ENCODE data around the gene RYR2.
"Not testable (repeated sequence)": the region's sequence is repeated elsewhere in the genome, so short reads cannot be mapped to it uniquely, and the experiment has no call there.

RYR2 gene

DNA sequence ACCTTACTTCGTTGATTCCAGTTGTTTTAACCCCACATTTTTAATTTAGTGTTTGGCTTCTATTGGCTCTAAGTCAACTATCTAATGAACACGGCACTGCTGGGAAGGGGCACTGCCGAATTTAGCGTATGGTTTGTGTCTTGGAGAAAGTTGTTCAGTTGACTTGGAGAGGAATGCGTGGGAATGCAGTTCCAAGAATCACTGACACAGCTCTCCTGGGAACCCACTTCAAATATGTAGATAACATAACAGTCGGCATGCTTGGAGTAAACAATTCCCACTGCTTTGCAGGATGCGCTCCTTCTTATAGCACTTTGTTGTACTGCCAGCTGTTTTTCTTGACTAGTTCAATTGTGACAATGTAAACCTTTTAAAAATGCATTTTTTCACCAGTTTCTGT lies 104.3 kb downstream of the RYR2 start:
- DNase-seq (ENCODE audit: low read depth): no peak

DNA sequence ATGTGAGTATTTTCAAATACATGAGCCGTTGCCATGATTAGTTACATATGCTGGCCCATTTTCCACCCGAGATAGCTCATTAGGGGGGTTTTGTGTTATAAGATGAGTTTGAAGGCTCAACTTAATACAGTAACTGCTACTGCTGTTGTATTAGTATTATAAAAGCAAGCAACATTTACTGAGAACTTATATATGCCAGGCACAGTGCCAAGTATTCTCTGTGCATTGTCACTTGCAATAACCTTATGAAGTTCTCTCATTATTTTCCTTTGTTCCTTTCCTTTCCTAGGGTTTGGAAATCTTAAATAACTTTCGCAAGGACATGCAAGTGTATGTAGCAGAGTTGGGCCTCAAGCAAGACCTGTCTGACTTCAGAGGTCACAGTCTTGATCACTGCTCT lies 107.9 kb downstream of the RYR2 start:
- no peak for DNase-seq (ENCODE audit: low read depth)

DNA sequence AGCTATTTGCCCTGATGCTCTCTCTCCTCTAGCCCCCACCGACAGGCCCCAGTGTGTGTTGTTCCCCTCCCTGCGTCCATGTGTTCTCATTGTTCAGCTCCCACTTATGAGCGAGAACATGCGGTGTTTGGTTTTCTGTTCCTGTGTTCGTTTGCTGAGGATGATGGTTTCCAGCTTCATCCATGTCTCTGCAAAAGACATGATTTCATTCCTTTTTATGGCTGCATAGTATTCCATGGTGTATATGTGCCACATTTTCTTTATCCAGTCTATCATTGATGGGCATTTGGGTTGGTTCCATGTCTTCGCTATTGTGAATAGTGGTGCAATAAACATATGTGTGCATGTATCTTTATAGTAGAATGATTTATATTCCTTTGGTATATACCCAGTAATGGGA lies 110.0 kb downstream of the RYR2 start:
- DNase-seq (ENCODE audit: low read depth): not testable (repeated sequence)

DNA sequence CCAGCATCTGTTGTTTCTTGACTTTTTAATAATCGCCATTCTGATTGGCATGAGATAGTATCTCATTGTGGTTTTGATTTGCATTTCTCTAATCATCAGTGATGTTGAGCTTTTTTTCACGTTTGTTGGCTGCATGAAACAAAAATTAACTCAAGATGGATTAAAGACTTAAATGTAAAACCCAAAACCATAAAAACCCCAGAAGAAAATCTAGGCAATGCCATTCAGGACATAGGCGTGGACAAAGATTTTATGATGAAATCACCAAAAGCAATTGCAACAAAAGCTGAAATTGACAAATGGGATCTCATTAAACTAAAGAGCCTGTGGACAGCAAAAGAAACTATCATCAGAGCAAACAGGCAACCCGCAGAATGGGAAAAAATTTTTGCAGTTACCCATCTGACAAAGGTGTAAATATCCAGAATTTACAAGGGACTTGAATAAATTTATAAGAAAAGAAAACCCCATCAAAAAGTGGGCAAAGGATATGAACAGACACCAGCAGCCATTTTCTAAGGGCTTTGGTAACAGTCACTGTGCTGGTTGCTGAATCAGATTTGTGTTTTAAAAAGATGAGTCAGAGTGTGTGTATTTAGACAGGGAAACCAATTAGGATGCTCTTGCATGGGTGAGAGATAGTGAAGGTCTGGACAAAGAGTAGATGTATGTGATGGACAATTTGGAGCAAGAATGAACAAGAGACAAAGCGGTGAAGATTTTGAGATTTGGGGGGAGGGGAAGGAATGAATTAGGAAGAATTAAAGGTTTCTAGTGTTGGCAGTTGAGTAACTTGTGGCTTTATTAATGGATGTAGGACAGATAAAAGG lies 110.7 kb downstream of the RYR2 start:
- no peak for DNase-seq (ENCODE audit: low read depth)

DNA sequence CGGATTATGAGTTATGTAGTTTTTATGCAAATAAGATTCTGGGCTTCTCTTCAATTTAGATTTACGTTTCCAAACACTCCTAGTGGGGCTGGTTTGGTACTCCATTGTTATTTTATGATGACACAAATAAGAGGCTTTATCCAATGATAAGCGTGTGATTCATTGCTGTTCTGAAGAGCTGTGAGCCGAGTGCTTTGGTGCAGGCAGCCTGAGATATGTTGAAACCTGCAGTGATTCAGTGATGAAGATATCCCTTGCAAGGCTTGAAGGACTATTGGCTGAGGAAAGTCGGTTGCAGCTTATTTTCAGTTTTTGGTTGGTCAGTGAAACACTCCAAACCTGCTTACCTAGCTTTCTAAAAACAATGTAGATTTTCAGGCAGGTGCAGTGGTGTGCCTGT lies 112.2 kb downstream of the RYR2 start:
- no peak for DNase-seq (ENCODE audit: low read depth)

DNA sequence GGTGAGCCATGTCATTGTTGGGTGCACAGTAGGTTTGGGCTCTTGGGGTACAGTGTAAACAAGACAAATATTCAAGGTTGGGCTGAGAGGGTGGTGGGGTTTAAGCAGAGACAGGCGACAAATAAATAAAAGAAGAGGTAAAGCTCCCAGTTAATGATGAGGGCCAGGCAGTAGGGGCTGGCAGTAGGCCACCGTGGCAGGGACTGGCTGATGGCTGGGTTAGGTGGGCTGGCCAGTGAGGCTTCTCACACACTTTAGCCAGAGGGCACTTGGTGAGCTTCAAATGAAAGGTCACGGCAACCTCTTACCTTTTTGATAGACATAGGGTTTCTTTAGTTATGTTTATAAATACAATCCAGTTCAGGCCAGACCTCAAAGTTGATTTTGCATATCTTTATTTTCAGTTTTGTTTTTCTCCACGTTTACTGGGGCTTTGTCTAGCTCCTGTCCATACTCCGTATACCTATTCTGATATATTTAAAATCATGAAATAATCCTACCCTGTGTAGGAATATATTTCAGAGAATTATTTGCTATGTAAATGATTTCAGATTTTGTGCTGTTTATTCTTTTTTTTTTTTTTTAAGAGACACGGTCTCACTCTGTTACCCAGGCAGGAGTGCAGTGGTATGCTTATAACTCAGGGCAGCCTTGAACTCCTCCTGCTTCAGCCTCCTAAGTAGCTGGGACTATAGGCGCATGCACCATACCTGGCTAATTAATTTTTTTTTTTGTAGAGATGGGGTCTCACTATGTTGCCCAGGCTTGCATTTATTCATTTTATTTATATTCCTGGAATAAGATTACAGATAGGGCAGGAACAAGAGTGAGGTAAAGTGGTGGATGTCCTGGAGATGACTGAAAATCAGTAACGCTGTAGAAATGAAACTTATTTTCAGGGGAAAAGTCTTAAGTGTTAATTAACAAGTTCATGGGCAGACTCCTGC lies 122.7 kb downstream of the RYR2 start:
- DNase-seq (ENCODE audit: low read depth): no peak

DNA sequence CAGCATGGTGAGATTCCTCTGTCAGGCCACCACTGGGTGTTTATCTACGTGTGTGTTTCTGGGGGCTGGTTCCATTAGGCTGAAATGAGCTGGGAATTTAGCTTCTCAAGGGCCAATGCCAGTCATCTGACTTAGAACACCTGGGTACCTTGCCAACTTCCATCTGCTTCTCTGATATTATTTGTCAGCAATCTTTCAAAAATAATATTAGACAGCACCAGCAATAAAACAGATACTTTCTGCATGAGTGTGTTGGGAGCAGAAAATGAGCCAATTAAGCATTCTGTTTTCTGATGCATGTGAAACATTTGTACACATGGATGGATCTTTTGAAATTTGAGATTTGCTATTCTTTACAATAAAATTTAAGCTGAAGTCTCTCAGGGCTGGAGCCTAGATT lies 124.1 kb downstream of the RYR2 start:
- DNase-seq (ENCODE audit: low read depth): no peak

DNA sequence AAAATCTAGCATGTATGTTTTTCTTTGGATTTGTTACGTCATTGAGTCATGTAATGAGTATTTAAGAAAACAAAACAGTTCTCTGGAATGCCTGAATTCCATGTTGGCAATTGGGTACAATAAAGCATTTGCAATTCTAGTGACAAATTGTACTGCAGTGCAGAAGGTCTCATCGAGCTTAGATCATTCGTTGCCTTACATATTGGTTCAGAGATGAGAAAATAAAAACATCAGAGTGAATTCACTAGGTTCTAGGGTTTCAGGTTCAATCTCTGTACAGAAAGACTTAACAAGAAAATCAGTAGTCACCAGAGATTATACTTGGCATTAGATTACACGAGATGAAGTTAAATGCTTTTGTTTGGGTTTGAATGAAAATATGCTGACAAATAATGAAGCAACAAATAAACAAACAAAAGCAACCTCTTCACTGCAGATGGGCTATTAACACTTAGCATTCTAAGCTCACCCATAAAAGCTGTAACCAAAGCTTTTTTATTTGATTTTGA lies 124.7 kb downstream of the RYR2 start:
- DNase-seq (ENCODE audit: low read depth): no peak

DNA sequence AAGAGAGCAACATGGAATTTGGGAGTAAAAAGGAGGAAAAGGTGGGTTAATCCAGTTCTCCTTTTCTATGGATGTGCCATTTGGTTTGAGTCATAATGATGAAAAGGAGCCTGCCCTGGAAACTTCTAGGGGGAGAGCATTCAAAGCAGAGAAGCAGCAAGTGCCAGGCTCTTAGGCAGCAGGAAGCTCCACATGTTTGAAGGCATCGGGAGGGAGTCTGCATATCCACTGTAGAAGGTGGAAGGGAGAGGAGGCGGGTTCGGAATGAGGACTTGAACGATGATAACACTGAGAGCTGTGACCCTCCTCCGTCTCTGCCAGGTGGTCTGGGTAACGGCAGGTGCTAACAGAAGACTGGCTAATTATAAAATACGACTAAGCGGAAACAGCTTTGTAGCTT lies 128.2 kb downstream of the RYR2 start:
- DNase-seq (ENCODE audit: low read depth): no peak

DNA sequence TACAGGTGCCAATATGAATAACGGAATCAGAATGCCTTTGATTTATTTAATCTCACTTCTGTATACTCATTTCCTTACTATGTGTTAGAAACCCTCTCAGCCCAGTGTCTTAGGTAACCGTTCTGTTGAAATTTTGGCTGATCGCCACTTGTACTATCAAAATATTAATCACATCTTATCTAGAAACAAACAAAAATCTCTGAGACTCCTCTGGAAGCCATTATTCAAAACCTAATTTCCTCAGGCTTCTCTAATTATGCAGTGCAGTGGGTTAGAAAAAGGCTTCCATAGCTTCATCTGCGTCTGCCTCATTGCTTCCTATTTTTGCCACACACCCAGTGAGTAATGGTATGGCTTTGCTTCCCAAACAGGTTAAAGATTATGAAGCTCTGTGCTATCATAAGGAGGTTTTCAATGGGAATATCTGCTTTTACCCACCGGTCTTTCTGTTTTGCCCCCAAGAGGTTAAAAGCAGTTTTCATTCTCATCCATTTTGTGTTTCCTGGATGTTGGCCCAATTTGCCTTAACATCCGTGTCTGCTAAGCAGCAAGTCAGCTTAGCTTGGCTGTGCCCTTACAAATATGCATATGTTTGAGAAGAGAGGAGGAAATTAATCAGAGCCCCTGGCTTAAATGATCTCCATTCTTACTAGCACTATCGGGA lies 129.6 kb downstream of the RYR2 start:
- DNase-seq (ENCODE audit: low read depth): no peak

DNA sequence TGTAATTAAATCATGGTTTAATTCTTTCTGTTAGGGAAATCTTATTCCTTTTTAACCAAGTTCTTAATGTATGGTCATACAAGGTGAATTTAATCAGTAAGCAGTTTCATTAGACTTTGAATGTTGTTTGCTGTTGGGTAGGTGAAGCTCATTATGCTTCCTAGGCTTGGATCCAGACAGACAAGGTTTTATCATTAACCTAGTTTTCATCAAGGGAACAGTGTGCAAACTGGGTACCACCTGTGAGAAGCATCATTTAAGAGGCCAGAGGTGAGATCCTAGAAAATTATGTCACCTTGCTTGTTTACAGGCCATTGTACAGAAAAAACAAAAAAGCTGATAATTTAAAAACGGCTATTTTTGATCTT lies 130.1 kb downstream of the RYR2 start:
- no peak for DNase-seq (ENCODE audit: low read depth)

DNA sequence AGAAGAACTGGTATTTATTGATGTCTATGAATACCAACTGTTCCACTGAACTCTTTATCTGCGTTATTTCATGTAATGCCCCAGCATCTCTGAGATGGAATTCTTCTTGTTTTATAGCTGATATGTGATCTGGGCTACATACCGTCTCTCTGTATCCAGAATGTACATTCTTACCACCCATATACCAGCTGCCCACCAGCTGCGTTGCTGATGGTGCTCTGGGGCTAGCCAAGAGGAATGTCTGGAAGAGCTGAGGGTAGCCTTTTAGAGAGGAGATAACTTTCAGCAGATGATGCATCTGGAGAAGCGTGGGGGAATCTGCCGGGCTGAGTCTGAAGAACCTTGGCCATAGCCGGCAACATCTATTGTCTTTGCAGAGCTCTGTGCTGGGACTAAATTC lies 137.5 kb downstream of the RYR2 start:
- no peak for DNase-seq (ENCODE audit: low read depth)

DNA sequence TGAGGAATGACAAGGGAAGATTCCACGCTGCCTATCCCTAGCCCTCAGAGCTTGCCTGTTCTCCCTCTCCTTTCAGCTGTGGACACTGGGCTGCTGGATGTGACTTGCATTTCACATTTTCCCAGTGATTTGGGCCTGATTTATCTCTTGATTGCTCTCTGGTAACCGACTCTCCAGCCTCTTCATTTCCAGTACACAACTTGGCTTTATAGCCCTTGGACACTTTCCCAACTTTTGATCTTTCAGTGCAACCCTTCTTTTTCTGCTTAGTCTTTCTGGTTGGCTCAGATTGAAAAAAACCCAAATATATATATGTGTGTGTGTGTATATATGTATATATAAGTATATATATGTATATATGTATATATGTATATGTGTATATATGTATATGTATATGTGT lies 138.3 kb downstream of the RYR2 start:
- DNase-seq (ENCODE audit: low read depth): no peak

DNA sequence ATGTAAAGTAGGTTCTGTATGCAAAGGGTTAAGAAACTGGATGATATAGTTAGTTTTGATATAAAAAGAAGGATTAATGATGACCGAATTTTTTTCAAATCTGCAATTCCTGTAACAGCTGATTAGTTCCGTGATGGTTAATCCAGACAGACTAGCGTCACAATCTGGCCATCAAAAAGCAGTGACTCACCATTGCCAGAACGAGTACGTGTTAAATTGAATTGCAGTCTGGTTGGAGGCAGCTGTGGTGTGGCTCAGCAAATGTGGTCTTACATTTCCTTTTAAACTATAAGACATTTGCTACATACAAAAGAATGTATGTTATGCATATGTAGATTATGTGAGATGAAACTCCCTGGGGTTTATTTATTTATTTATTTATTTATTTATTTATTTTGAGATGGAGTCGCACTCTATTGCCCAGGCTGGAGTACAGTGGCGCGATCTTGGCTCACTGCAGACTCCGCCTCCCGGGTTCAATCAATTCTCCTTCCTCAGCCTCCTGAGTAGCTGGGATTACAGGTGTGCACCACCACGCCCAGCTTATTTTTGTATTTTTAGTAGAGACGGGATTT lies 139.8 kb downstream of the RYR2 start:
- DNase-seq (ENCODE audit: low read depth): no peak

DNA sequence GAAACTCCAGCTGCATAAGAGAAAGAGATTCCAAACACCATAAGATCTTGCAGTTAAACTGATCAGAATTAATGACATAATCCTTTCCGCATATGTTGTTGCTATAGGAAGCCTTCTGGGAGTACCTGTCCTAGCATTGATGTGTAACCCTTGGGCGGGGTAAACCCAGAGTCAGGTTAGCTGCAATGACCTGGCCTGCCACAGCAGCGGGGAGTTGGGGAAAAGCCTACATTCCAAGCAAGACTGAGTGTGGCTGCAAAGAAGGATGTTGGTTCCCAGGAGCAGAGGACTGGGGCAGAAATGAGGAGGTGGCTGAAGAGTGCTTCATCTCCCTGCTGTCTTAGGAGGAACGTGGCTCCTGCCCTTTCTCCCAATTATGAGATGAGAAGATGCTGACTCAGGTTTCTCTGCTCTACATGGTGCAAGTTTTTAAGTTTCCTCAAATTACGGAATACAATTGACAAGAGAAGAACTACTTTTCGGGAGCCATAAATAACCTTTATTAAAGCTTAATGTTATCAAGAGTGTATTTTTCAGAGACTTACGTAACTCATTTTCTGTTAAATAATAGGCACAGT lies 142.1 kb downstream of the RYR2 start:
- DNase-seq (ENCODE audit: low read depth): no peak

DNA sequence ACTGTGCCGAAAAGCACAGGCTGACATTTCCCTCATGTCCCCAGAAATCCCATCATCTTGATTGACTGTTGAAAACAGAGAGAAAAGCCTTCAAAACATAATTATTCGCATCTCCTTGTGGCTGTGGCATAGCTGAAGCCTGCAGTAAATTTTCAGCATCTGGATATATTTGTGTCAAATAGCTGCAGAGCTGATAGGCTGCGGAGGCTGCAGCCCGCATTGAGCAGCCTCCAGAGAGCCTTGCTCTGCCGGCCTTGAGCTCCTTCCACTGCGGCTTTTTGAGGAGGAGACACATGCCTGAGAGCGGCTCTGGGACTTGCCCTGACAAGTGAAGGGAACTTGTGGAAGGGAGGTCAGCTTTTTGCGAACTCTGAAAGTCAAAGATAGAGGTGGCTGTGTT lies 144.7 kb downstream of the RYR2 start:
- no peak for DNase-seq (ENCODE audit: low read depth)

DNA sequence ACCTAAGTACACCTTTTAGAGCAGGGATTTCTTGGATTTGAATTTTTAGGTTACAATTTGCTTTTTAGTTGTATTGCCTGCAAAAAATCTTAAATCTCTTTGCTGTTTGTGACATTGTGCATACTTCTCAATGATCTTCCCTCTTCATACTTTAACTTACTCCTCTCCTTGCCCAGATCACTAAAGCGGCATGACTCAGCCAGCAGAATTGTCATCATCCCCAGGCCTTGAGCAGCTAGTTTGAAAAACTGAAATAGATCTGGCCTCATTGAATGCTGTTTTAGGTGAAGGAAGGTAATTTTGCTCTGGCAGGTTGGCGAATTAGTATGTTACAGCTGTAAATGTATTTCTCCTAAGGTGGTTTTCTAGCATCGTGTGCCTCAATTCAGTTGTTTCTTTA lies 145.9 kb downstream of the RYR2 start:
- no peak for DNase-seq (ENCODE audit: low read depth)

DNA sequence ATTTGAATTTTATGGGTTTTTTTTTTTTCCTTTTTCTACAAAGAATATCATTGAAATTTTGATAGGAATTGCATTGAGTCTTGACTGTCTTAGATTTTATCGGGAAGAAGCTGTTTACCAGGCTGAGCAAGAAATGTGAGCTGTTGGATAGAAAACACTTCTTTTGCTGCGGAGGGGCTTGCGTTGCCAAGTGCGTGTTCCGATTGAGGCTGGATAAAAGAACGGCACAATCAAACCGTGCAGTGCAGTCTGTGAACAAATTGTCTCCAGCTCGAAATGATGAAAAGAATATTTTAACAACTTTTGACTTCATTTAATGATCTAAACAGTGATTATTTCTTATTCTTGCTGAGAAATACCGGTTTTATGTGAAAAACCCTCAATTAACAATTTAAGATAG lies 149.4 kb downstream of the RYR2 start:
- DNase-seq (ENCODE audit: low read depth): no peak

DNA sequence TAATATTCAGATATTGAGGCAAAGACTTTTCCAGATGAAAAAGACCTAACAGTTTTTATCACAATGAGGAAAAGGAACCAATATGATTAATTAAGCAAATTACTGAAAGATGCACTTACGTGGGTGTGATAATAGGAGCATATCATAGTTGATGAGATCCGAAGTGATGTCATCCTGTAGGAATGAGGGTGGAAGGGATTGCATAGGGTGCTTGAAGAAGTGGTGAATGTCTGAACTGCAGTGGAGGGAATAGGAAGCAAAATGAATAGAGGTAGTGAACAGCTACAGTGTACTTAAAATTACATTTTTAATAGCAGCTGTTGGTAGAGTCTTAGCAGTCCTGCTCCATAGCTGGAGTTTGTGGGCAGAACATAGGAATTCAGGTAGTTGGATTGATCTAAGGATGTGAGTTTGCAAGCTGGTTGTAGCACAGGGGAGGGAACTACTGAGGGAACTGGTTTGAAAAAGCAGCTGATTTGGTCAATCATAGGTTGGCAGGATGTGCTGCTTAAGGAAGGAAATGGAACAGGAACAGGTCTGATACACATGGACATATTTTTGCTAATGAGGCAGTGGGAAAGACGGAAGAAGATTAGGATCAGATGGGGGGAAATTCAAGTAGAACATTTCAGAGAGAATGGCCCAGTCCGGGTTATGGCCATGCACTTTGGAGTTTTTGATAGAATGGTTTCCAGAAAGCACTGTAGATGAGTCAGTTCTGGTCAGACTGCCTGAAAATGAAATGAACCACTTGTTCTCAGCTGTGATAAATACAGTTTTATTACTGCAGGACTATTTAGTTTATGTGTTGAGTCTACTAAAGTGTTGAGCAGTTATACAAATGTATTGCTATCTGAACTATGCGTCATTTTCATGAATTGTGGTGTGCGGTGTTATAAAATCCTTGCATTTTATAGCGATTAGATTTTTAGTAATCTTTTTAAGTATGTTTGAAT lies 155.8 kb downstream of the RYR2 start:
- no peak for DNase-seq (ENCODE audit: low read depth)

DNA sequence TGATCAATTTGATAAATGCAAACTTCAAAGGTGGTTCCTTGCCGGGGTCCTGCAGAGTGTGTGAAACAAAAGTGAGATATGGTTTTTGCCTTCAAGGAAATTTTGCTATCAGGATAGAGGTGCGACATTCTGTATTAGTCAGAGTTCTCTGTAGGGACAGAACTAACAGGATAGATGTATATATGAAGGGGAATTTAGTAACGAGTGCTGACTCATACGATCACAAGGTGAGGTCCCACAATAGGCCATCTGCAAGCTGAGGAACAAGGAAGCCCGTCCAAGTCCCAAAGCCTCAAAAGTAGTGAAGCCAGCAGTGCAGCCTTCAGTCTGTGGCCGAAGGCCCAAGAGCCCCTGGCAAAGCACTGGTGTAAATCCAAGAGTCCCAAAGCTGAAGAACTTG lies 157.0 kb downstream of the RYR2 start:
- DNase-seq (ENCODE audit: low read depth): no peak

DNA sequence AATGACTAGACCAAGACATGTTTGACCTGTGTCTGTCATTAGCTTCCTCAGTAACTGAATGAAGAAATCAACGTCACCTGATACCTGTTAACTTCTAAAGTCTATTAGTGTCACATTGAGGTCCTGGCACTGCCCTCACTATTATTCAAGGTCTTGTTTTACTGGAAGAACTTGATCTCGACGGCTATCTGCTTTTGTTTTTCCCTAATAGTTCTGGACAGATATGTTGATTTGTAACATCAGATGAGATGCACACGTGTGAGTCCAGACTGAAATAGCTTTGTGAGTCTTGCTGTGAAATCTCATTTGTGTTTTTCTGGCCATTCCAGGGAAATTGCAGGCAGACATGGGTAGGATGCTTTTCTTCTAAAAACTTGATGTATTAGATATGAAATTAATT lies 159.2 kb downstream of the RYR2 start:
- no peak for DNase-seq (ENCODE audit: low read depth)
